SJSA1 (cell line): ENCODE measurements around the gene GPR152. TPM values are rescaled to one million over a fixed set of nuclear protein-coding genes. Genes with fewer than 3 reads are reported as not detected.

Experiments used
- DNase-seq, 2 experiments: peaks; one replicate each; pipeline ENCODE4 v3.0.0-alpha.2; 2015 to 2020; ENCODE audit warnings: low spot score in 2 of 2, low read depth in 1 of 2
- H3K27ac ChIP-seq: fragments of 250-450 bp; sonication (Bioruptor Pico); 2 replicates; pipeline ENCODE4 v1.5.1; 2020; ENCODE audit warnings: mild to moderate bottlenecking, moderate library complexity
- H3K27me3 ChIP-seq: fragments of 250-450 bp; sonication (Bioruptor Pico); replicated peaks from 2 replicates; pipeline ENCODE4 v1.5.1; 2020; ENCODE audit warnings: mild to moderate bottlenecking, moderate library complexity
- H3K36me3 ChIP-seq: fragments of 250-450 bp; sonication (Bioruptor Pico); 2 replicates; pipeline ENCODE4 v1.5.1; 2020; ENCODE audit warnings: mild to moderate bottlenecking
- H3K4me1 ChIP-seq: fragments of 250-450 bp; sonication (Bioruptor Pico); replicated peaks from 2 replicates; pipeline ENCODE4 v1.6.1; 2021; ENCODE audit warnings: mild to moderate bottlenecking
- H3K4me3 ChIP-seq: fragments of 250-450 bp; sonication (Bioruptor Pico); 2 replicates; pipeline ENCODE4 v1.5.1; 2020; ENCODE audit warnings: mild to moderate bottlenecking
- H3K9me3 ChIP-seq: fragments of 250-450 bp; sonication (Bioruptor Pico); replicated peaks from 2 replicates; pipeline ENCODE4 v1.5.1; 2020; ENCODE audit warnings: mild to moderate bottlenecking
- total RNA-seq: library from RNA; depleted of rRNA; stranded (reverse); fragments of >200 nt; shearing (Covaris generic); gene quantifications from 2 replicates; pipeline ENCODE4 v1.2.3, GENCODE V29; 2014

The GPR152 gene
- total RNA-seq, 1 experiment from 2014 or later = not detected

GRCh38 chr11:67449116-67449844 is 3.2 kb downstream of the GPR152 start:
- Histone ChIP-seq H3K27ac (no peak overlapping the region), H3K9me3 (no peaks in the 10 kb centered on the region; the same call in 1 of the 2 replicates), H3K4me1 (peaks cover 14% of the 10 kb centered on the region), H3K4me3 (no peak overlapping the region), H3K27me3 (no peaks in the 10 kb centered on the region), H3K36me3 (no peaks in the 10 kb centered on the region)
- no peak for DNase-seq

- DNase-seq = no peak
- peaks cover 22% of the 10 kb centered on the region for H3K4me1 ChIP-seq
- no peak overlapping the region for H3K27ac ChIP-seq
- no peak overlapping the region for H3K4me3 ChIP-seq
- no peaks in the 10 kb centered on the region for H3K27me3 ChIP-seq
- H3K36me3 ChIP-seq = no peaks in the 10 kb centered on the region
- H3K9me3 ChIP-seq = no peaks in the 10 kb centered on the region; the same call in 1 of the 2 replicates
Measured at GRCh38 chr11:67448220-67448609, 4.3 kb downstream of the GPR152 start.

- Histone ChIP-seq H3K27me3 (no peaks in the 10 kb centered on the region), H3K4me3 (no peak overlapping the region), H3K27ac (no peak overlapping the region), H3K4me1 (peaks cover 32% of the 10 kb centered on the region), H3K36me3 (peaks cover 26% of the 10 kb centered on the region), H3K9me3 (no peaks in the 10 kb centered on the region)
- no peak for DNase-seq
Measured at GRCh38 chr11:67445515-67445914, 7.0 kb downstream of the GPR152 start.

- peak overlapping the region; percentile 76 for H3K4me3 ChIP-seq
- peaks cover 30% of the 10 kb centered on the region for H3K4me1 ChIP-seq
- no peaks in the 10 kb centered on the region for H3K9me3 ChIP-seq
- peaks cover 54% of the 10 kb centered on the region for H3K36me3 ChIP-seq
- peak overlapping the region; percentile 73 for H3K27ac ChIP-seq
- DNase-seq = peak in 1 of 2 experiments; percentile 42
- no peaks in the 10 kb centered on the region for H3K27me3 ChIP-seq
Measured at GRCh38 chr11:67442504-67443404, 9.8 kb downstream of the GPR152 start.

- Histone ChIP-seq H3K27ac (no peak overlapping the region), H3K4me3 (peak overlapping the region; percentile 76), H3K9me3 (no peaks in the 10 kb centered on the region), H3K27me3 (no peaks in the 10 kb centered on the region), H3K4me1 (peaks cover 21% of the 10 kb centered on the region), H3K36me3 (peaks cover 60% of the 10 kb centered on the region)
- no peak for DNase-seq
Measured at GRCh38 chr11:67441731-67442351, 10.7 kb downstream of the GPR152 start.

GRCh38 chr11:67441098-67441563 is 11.4 kb downstream of the GPR152 start:
- H3K9me3 ChIP-seq = no peaks in the 10 kb centered on the region
- H3K27me3 ChIP-seq = no peaks in the 10 kb centered on the region
- DNase-seq = no peak
- no peak overlapping the region for H3K27ac ChIP-seq
- H3K4me3 ChIP-seq = no peak overlapping the region
- peaks cover 18% of the 10 kb centered on the region for H3K4me1 ChIP-seq
- peaks cover 66% of the 10 kb centered on the region for H3K36me3 ChIP-seq

GRCh38 chr11:67440229-67441097 is 12.1 kb downstream of the GPR152 start:
- peaks cover 18% of the 10 kb centered on the region for H3K4me1 ChIP-seq
- H3K27me3 ChIP-seq = no peaks in the 10 kb centered on the region
- no peaks in the 10 kb centered on the region for H3K9me3 ChIP-seq
- no peak overlapping the region for H3K4me3 ChIP-seq
- H3K36me3 ChIP-seq = peaks cover 73% of the 10 kb centered on the region
- no peak overlapping the region for H3K27ac ChIP-seq
- no peak for DNase-seq

GRCh38 chr11:67439321-67440228 is 13.0 kb downstream of the GPR152 start:
- H3K36me3 ChIP-seq = peaks cover 82% of the 10 kb centered on the region
- peaks cover 18% of the 10 kb centered on the region for H3K4me1 ChIP-seq
- H3K27me3 ChIP-seq = no peaks in the 10 kb centered on the region
- H3K27ac ChIP-seq = no peak overlapping the region
- H3K4me3 ChIP-seq = no peak overlapping the region
- no peaks in the 10 kb centered on the region for H3K9me3 ChIP-seq
- peak in 1 of 2 experiments; percentile 50 for DNase-seq

GRCh38 chr11:67438158-67438902 is 14.2 kb downstream of the GPR152 start:
- Histone ChIP-seq H3K9me3 (no peaks in the 10 kb centered on the region), H3K4me1 (peaks cover 11% of the 10 kb centered on the region), H3K36me3 (peaks cover 94% of the 10 kb centered on the region), H3K27me3 (no peaks in the 10 kb centered on the region), H3K27ac (no peak overlapping the region), H3K4me3 (no peak overlapping the region)
- DNase-seq = no peak

- peaks cover 96% of the 10 kb centered on the region for H3K36me3 ChIP-seq
- no peak overlapping the region for H3K27ac ChIP-seq
- H3K4me3 ChIP-seq = no peak overlapping the region
- H3K9me3 ChIP-seq = no peaks in the 10 kb centered on the region
- no peak for DNase-seq
- no peaks in the 10 kb centered on the region for H3K27me3 ChIP-seq
- H3K4me1 ChIP-seq = peaks cover 9% of the 10 kb centered on the region
Measured at GRCh38 chr11:67437809-67438157, 14.7 kb downstream of the GPR152 start.

- H3K4me1 ChIP-seq = peaks cover 4% of the 10 kb centered on the region
- H3K27me3 ChIP-seq = no peaks in the 10 kb centered on the region
- H3K36me3 ChIP-seq = peaks cover 96% of the 10 kb centered on the region
- no peak within 1 kb of the TSS for H3K4me3 ChIP-seq
- no peaks in the 10 kb centered on the region for H3K9me3 ChIP-seq
- H3K27ac ChIP-seq = no peak within 1 kb of the TSS
- DNase-seq = no peak
Measured at GRCh38 chr11:67437082-67437808, 15.3 kb downstream of the GPR152 start, which contains the start of gene PTPRCAP. PTPRCAP (minus strand) TSS chr11:67437682; CDS start chr11:67437619, 63 bp downstream.
